GM19239 (cell line): Measurements from ENCODE around the gene OR2J3.
"Not testable (repeated sequence)": the region's sequence is repeated elsewhere in the genome, so short reads cannot be mapped to it uniquely, and the experiment has no call there.

Experiments
- DNase-seq: peaks from one replicate; pipeline ENCODE4 v3.0.0; 2011; ENCODE audit warnings: low spot score; ENCODE audit not compliant: insufficient read length
- FAIRE-seq: peaks from 2 replicates; lab custom pipeline; 2011; peaks lifted over from hg19 to GRCh38; lab: Jason Lieb, UNC

The OR2J3 gene

GRCh38 chr6:29107758-29108157 lies at the start of gene OR2J3:
Gene OR2J3, plus strand, starts transcription at chr6:29108058. Its CDS starts 3,833 bp downstream, at chr6:29111891.
- DNase-seq, result no peak
- FAIRE-seq, result no peak

DNA sequence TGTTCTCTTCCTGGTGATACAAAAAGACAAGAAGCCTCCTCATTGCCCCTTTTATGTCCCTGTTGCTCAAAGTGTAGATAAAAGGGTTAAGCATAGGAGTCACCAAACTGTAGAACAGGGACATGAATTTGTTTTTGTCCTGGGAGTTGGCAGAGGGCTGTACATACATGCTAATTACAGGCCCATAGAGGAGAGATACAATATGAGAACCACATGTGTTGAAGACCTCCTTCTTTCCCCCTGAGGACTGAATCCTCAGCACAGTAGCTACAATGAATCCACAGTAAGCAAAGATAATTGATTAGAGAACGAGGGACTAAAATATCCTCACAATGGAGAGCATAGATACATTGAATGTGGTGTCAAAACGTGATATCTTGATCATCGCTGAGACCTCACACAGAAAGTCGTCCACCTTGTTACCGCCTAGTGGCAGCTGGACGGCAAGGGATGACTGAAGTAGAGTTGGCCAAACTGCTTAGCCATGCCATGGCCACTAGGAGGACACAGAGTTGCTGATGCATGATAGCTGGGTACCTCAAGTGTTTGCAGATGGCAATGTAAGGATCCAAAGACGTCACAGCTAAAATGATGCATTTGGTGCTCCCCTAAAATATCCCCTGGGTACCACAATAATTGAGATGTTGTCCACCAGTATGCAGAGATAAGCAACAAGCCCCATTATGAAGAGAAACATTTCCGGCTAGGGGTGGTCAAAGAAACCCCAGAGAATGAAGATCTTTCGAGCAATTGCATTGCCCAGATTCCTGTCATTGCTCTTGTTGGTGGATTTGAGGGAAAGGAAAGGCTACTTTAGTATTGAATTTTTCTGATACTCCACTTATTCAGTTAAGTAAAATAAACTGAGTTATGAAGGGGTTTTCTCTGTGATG lies 35.8 kb upstream of the OR2J3 start:
- DNase-seq (peak; percentile 12), FAIRE-seq (no peak)

GRCh38 chr6:29079203-29079602 lies 28.7 kb upstream of the OR2J3 start:
- DNase-seq (no peak), FAIRE-seq (no peak)

GRCh38 chr6:29081312-29081711 lies 26.5 kb upstream of the OR2J3 start:
- FAIRE-seq (no peak), DNase-seq (no peak)

- FAIRE-seq (no peak), DNase-seq (no peak)
These were observed 25.4 kb upstream of the OR2J3 start for GRCh38 chr6:29082457-29082856.

DNA sequence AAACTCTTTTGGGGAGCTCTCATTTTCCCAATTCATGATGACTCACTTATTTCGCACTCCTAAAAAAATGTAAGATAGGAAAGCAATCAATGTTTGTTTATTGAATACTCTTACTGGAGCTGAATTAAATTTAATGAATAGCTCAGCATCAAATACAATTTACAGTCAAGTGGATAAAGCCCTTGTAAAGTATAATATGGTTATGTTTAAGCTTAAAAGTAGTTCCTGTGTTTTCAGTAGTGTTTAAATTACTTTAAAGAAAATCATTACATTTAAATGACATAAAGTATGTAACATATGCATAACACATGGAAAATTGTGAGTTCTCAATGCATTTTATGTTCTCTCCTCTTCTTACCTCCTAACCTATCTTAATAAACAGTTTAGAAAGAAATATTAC lies 20.6 kb upstream of the OR2J3 start, which contains the start of gene OR2B3:
TSS of gene OR2B3 (minus strand) at position 101 of the 400 bp plus-strand sequence. CDS start at position 36, 65 bp downstream.
- DNase-seq (no peak), FAIRE-seq (no peak)

DNA sequence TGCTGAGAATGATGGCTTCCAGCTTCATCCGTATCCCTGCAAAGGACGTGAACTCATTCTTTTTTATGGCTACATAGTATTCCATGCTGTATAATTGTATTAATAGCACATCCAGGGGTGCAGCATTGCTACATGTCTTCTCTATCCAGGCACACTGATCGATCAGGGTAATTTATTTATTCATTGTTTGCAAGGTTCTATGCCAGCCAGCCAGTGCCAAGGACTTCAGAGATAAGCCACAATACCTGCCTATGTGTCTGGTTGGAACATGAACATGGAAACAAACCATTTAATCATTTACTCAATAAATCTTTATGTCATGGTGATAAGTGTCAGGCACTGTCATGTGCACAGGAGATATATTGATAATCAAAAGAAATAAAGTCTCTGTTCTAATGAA lies 14.9 kb upstream of the OR2J3 start:
- DNase-seq (no peak), FAIRE-seq (no peak)

DNA sequence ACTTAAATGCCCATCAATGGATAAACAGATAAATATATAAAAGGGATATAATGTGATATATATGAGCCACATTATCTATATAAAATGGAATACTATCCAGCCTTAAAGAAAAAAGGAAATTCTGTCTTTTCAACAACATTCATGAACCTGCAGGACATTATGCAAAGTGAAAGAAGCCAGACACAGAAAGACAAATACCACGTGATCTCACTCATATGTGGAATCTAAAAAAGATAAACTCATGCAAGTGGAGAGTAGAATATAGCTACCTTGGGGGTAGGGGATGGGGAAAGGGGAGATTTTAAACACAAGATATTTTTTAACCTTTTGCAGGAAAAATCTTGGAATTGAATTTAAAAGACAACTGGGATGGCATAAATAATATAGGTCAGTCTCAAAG lies 10.1 kb upstream of the OR2J3 start:
- DNase-seq (no peak), FAIRE-seq (no peak)

DNA sequence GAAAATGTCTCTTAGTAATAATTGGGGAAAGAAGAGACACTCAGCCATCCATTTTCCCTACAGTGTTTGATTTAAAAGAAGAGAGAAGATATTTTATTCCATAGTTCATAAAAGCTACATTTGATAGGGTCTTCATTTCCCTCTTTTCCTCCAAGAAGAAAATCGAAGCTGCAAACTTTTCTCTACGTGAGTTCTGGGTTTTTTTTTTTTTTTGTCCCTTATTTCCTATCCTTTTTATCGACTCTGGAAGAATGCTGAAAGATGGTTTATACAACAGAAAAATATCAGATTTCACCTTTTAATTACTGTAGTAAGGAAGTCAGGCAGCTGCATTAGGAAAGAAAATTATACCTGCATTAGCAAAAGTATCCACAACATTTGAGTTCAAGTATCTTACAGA lies 8.7 kb upstream of the OR2J3 start, which contains the start of gene OR2J1:
TSS of gene OR2J1 (plus strand) at position 301 of the 400 bp plus-strand sequence. CDS start 1,453 bp downstream, outside the sequence.
- FAIRE-seq (no peak), DNase-seq (no peak)

DNA sequence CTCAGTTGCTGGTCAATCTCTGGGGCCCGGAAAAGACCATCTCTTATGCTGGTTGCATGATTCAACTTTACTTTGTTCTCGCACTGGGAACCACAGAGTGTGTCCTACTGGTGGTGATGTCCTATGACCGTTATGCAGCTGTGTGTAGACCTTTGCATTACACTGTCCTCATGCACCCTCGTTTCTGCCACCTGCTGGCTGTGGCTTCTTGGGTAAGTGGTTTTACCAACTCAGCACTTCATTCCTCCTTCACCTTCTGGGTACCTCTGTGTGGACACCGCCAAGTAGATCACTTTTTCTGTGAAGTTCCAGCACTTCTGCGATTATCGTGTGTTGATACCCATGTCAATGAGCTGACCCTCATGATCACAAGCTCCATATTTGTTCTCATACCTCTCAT lies 4.3 kb downstream of the OR2J3 start:
- DNase-seq (no peak), FAIRE-seq (no peak)

DNA sequence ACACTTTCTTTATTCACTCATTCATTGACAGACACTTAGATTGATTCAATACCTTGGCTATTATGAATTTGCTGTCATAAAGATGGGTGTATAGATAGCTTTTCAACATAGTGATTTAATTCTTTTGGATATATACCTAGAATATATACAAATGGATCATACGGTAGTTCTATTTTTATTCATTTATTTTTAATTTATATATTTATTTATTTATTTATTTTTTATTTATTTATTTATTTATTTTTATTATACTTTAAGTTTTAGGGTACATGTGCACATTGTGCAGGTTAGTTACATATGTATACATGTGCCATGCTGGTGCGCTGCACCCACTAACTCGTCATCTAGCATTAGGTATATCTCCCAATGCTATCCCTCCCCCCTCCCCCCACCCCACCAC lies 7.1 kb downstream of the OR2J3 start:
- DNase-seq, FAIRE-seq: not testable (repeated sequence)

DNA sequence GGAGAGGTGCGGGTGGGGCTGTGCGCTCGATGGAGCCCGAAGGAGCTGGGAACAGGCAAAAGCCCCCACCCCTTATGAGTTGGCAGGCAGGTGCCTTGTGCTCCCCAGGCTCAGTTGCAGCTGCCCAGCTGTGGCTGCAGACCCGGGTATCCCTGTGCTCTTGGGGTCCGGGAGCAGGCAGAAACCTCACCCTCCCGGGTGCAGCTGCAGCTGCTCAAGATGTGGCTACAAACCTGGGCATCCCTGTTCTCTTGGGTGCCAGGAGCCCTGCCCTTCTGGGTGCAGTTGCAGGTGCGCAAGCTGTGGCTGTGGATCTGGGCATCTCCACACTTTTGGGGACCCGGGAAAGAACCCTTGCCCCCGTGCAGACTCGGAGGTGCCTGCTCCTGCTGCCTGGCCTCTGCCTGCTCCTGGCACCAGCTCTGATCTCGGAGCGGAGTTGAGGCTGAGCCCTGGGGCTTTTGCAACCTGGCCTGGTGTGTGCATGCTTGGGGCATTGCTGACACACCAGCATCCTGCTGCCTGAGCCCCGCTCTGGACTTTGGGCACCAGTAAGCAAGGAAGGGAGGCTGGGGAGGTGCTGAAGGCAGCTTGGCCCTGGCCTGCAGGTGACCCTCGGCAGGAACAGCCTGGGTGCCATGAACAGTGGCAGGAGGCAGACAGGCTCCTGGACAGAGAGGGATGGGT lies 21.6 kb downstream of the OR2J3 start:
- FAIRE-seq (no peak), DNase-seq (no peak)

DNA sequence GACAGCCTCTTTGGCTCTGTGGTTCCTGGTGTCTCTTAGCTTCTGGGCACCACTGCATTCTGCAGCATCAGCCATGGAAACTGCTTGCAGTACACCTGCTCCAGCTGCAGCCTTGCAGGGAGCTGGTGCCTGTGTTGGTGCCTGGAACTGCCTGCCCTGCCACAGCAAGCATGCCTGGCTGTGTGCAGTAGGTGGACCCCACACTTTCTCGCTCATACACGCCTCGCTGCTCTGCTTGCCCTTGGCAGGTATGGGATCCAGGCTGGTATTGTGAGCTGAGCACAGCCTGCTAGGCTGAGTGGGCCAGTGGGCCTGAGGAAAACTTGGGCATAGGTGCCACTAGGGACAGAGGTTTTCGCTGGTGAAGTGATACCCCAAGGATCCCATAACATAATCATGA lies 22.8 kb downstream of the OR2J3 start:
- DNase-seq (no peak), FAIRE-seq (no peak)

DNA sequence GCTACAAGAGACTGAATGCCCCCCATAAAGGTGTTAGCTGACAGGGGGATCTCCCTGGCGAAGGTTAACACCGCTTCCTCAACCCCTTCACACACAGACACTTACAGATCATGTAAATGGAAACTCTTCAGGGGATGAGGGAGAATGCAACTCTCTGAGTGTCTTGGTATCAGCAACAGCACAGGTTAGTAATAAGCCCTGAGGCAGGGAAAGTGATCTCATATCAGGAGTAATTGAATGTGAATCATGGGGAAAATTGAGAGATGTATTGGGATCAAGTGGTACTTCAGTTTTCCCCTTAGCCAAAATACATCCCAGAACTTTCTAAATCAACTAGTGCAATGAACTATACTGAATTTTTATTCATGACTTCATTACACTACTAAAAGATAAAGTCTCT lies 23.8 kb downstream of the OR2J3 start:
- FAIRE-seq (no peak), DNase-seq (no peak)

DNA sequence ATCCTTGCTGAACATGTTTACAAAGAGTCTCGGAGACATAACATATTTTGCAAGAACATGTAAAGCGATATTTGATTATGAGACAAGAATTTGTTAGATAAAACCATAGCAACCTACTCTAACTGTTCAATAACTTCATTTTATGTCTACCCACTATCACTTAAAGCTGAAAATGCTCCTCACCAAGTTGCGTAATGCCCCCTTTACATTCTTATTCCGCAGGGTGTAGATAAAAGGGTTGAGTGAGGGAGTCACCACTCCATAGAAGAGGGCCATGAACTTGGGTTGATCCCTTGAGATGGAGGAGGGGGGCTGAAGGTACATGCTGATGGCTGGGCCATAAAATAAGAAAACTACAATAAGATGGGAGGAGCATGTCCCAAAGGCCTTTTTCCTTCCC lies 29.9 kb downstream of the OR2J3 start:
- FAIRE-seq (no peak), DNase-seq (no peak)

GRCh38 chr6:29141606-29142005 lies 33.7 kb downstream of the OR2J3 start:
- no peak for DNase-seq
- no peak for FAIRE-seq

- DNase-seq (no peak), FAIRE-seq (no peak)
These were observed 34.5 kb downstream of the OR2J3 start for GRCh38 chr6:29142309-29142708.

GRCh38 chr6:29146179-29146578 lies 38.3 kb downstream of the OR2J3 start:
- no peak for FAIRE-seq
- no peak for DNase-seq

GRCh38 chr6:29147074-29147473 lies 39.2 kb downstream of the OR2J3 start:
- FAIRE-seq, result no peak
- DNase-seq, result no peak

GRCh38 chr6:29149444-29149843 lies 41.6 kb downstream of the OR2J3 start:
- FAIRE-seq, DNase-seq: not testable (repeated sequence)

DNA sequence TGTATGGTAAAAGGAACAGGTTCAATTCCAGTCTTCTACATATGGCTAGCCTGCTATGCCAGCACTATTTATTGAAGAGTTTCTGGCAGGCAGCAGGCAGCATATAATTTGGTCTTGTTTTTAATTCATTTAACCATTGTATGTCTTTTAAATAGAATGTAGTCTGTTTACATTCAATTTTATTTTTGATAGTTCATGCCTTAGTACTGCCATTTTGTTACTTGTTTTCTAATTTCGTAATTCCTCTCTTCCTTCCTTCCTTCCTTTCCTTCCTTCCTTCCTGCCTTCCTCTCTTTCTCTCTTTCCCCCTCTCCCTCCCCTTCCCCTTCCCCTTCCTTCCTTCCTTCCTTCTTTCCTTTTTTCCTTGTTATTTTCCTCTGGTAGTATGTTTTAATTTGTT lies 45.2 kb downstream of the OR2J3 start:
- no peak for FAIRE-seq

More for the DNA sequence above, 45.2 kb downstream of the OR2J3 start:
- no peak for DNase-seq
